ENCODE data around the gene PHACTR1.
"Not testable (repeated sequence)": the region's sequence is repeated elsewhere in the genome, so short reads cannot be mapped to it uniquely, and the experiment has no call there.

Gene PHACTR1

DNA sequence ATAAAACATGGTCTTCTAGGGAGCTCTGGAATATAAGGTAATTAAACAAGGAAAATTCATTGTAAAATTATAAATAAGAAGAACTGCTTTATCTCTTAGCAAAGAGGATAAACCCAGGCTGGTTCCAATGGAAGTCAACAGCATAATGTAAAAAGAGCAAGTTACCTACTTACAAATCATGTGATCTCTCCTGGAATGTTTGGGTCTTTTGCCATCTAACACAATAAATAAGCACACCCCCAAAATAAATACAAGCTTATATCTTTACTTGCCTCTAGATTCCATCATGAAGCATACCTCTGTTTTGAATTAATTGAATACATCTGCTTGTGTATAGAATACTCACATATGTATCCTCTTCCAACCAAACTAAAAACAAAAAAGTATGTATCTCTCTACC is 2.5 kb upstream of the PHACTR1 start:
- Histone ChIP-seq H3K27me3 (ENCODE audit: control insufficient read depth in 5 of 5, insufficient read depth in 4 of 5, low read length in 5 of 5) (peaks cover 1 to 11% (median 6%) of the 10 kb centered on the region in 5 donors), H3K4me1 (ENCODE audit: control insufficient read depth in 5 of 5, insufficient read depth in 5 of 5, low read length in 5 of 5) (no peaks in the 10 kb centered on the region), H3K9me3 (ENCODE audit: control insufficient read depth in 5 of 5, low read length in 5 of 5) (no peaks in the 10 kb centered on the region), H3K27ac (ENCODE audit: low read depth, low read length) (no peak overlapping the region), H3K36me3 (ENCODE audit: control insufficient read depth in 5 of 5, insufficient read depth in 5 of 5, low read length in 5 of 5) (no peaks in the 10 kb centered on the region), H3K9ac (ENCODE audit: low read length in 5 of 5) (no peak overlapping the region), H3K4me3 (ENCODE audit: low read depth in 1 of 5, low read length in 5 of 5) (no peak overlapping the region)

DNA sequence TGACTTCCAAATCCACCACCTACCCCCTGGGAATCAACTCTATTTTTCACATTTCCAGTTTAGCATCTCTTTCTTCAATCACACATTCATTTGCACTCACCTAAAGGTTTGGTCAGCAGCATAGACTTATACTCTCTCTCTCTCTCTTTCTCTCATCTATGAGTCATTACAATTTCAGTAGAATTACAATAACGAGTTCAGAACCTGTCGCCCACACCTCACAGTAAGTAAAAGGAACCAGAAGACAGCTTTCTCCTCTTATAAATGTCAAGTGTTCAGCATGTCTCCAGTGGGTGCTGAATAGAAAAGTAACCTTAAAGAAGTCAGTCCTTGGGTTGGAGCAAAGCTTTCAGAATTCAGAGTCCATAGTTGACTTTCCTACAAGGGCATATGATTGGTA is 1.1 kb upstream of the PHACTR1 start:
- Histone ChIP-seq H3K9ac (ENCODE audit: low read length in 5 of 5) (no peak overlapping the region), H3K9me3 (ENCODE audit: control insufficient read depth in 5 of 5, low read length in 5 of 5) (peaks cover 0 to 2% (median 0%) of the 10 kb centered on the region in 5 donors), H3K4me1 (ENCODE audit: control insufficient read depth in 5 of 5, insufficient read depth in 5 of 5, low read length in 5 of 5) (no peaks in the 10 kb centered on the region), H3K36me3 (ENCODE audit: control insufficient read depth in 5 of 5, insufficient read depth in 5 of 5, low read length in 5 of 5) (no peaks in the 10 kb centered on the region), H3K27ac (ENCODE audit: low read depth, low read length) (no peak overlapping the region), H3K27me3 (ENCODE audit: control insufficient read depth in 5 of 5, insufficient read depth in 4 of 5, low read length in 5 of 5) (peaks cover 3 to 18% (median 11%) of the 10 kb centered on the region in 5 donors), H3K4me3 (ENCODE audit: low read depth in 1 of 5, low read length in 5 of 5) (no peak overlapping the region)

DNA sequence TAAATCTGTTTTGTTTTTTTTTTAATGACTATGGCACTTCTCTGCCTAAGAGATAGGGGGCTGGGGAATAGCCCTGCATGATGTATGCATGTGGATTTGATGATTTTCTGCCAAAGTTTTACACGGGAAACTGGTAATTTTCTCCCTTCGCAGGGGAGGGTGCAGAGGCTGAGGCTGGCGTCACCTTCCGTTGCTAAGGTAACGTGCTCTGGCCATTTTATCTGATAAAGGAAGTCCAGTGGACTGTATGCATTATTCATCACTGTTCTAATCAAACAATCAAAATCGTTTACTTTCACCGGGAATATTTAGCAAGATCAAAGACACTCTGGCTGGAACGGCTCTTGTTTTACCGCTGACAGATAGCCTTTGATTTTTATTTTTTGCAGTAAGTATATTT is 789 bp downstream of the PHACTR1 start:
- H3K9me3 ChIP-seq (ENCODE audit: control insufficient read depth in 5 of 5, low read length in 5 of 5): peaks cover 0 to 2% (median 0%) of the 10 kb centered on the region in 5 donors
- peaks cover 3 to 18% (median 13%) of the 10 kb centered on the region in 5 donors for H3K27me3 ChIP-seq (ENCODE audit: control insufficient read depth in 5 of 5, insufficient read depth in 4 of 5, low read length in 5 of 5)
- H3K4me1 ChIP-seq (ENCODE audit: control insufficient read depth in 5 of 5, insufficient read depth in 5 of 5, low read length in 5 of 5): no peaks in the 10 kb centered on the region
- no peaks in the 10 kb centered on the region for H3K36me3 ChIP-seq (ENCODE audit: control insufficient read depth in 5 of 5, insufficient read depth in 5 of 5, low read length in 5 of 5)
- H3K9ac ChIP-seq (ENCODE audit: low read length in 5 of 5): no peak overlapping the region
- H3K4me3 ChIP-seq (ENCODE audit: low read depth in 1 of 5, low read length in 5 of 5): no peak overlapping the region
- H3K27ac ChIP-seq (ENCODE audit: low read depth, low read length): no peak overlapping the region

DNA sequence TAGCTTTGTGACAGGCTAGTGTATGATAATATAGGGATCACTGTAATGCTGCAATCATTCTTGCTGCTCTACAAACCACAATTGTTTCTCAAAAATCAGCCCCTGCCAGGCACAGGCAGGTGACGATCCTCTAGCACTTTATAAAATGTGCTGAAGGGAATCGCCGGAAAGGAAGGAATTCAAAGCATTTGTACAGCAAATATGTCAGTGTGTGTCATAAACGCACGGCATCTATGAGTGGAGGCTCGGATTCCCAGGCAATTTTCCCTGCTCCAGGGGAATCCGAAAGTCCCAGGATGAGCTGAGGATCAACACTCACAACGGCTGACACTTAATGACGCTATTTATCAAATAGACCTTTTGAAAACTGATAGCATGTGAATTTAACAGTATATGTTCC is 1.4 kb downstream of the PHACTR1 start:
- Histone ChIP-seq H3K9ac (ENCODE audit: low read length in 5 of 5) (no peak overlapping the region), H3K27me3 (ENCODE audit: control insufficient read depth in 5 of 5, insufficient read depth in 4 of 5, low read length in 5 of 5) (peaks cover 3 to 18% (median 13%) of the 10 kb centered on the region in 5 donors), H3K4me3 (ENCODE audit: low read depth in 1 of 5, low read length in 5 of 5) (no peak overlapping the region), H3K9me3 (ENCODE audit: control insufficient read depth in 5 of 5, low read length in 5 of 5) (peaks cover 0 to 2% (median 0%) of the 10 kb centered on the region in 5 donors), H3K4me1 (ENCODE audit: control insufficient read depth in 5 of 5, insufficient read depth in 5 of 5, low read length in 5 of 5) (no peaks in the 10 kb centered on the region), H3K27ac (ENCODE audit: low read depth, low read length) (no peak overlapping the region), H3K36me3 (ENCODE audit: control insufficient read depth in 5 of 5, insufficient read depth in 5 of 5, low read length in 5 of 5) (no peaks in the 10 kb centered on the region)

DNA sequence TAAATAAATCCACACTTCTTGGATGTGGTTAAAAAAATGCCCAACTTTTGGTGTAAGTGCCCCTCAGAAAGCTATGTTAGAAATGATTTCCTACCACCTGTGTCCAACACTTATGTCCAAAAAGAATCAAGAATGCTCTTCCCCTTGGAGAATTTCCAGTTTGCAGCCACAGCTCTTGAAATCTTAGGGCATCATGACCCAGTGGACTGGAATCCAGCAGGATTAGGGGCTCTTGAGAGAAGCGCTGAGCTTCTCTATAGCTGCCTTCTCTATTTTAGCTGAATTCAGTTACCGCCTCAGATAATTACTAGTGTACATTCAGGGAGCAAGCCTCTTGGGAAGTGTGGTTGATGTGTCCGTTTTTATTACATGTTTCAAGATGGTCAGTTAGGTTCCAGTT is 2.5 kb downstream of the PHACTR1 start:
- Histone ChIP-seq H3K27me3 (ENCODE audit: control insufficient read depth in 5 of 5, insufficient read depth in 4 of 5, low read length in 5 of 5) (peaks cover 3 to 18% (median 13%) of the 10 kb centered on the region in 5 donors), H3K36me3 (ENCODE audit: control insufficient read depth in 5 of 5, insufficient read depth in 5 of 5, low read length in 5 of 5) (no peaks in the 10 kb centered on the region), H3K4me1 (ENCODE audit: control insufficient read depth in 5 of 5, insufficient read depth in 5 of 5, low read length in 5 of 5) (no peaks in the 10 kb centered on the region), H3K4me3 (ENCODE audit: low read depth in 1 of 5, low read length in 5 of 5) (no peak overlapping the region), H3K9ac (ENCODE audit: low read length in 5 of 5) (no peak overlapping the region), H3K9me3 (ENCODE audit: control insufficient read depth in 5 of 5, low read length in 5 of 5) (peaks cover 0 to 2% (median 0%) of the 10 kb centered on the region in 5 donors), H3K27ac (ENCODE audit: low read depth, low read length) (no peak overlapping the region)

DNA sequence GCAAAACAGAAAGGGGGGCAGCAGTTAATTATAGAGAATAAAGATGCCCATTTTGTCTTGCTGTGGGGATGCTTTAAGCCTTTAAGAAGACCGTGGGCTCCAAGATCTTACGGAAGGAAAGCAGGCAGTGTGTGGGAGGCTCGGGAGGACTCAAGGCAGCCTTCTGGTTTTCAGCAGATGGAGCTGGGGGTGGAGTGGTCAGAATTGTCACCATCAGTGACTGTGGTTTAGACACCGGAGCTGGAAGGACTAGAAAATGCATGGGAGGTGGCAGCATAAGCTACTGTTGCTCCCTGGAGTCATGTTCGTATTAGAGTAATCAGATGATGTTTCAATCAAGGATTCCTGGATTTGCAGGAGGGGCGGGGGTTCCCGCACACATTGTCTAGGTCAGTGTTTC is 3.7 kb downstream of the PHACTR1 start:
- peaks cover 3 to 18% (median 13%) of the 10 kb centered on the region in 5 donors for H3K27me3 ChIP-seq (ENCODE audit: control insufficient read depth in 5 of 5, insufficient read depth in 4 of 5, low read length in 5 of 5)
- peaks cover 0 to 2% (median 0%) of the 10 kb centered on the region in 5 donors for H3K9me3 ChIP-seq (ENCODE audit: control insufficient read depth in 5 of 5, low read length in 5 of 5)

DNA sequence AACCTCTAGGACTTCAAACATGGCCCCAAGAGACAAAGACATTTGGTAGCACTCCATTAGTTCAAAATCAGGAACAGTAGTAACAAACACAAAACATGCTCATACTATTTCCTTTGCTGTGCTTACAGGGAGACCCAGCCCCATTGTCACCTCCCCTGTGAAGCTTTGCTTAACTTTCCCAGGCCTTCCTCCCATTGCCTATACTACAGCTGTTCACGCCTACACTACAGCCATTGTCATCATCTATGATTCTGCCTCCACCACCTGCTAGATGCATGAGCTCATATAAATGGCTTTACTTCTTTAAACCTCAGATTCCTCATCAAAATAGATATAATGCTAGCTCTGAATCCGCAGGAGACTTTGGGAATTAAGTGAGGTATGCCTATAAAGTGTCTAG is 8.7 kb downstream of the PHACTR1 start:
- no peak overlapping the region for H3K27ac ChIP-seq (ENCODE audit: low read depth, low read length)
- no peak overlapping the region for H3K9ac ChIP-seq (ENCODE audit: low read length in 5 of 5)
- no peaks in the 10 kb centered on the region for H3K9me3 ChIP-seq (ENCODE audit: control insufficient read depth in 5 of 5, low read length in 5 of 5)
- no peak overlapping the region for H3K4me3 ChIP-seq (ENCODE audit: low read depth in 1 of 5, low read length in 5 of 5)
- H3K4me1 ChIP-seq (ENCODE audit: control insufficient read depth in 5 of 5, insufficient read depth in 5 of 5, low read length in 5 of 5): no peaks in the 10 kb centered on the region
- no peaks in the 10 kb centered on the region for H3K36me3 ChIP-seq (ENCODE audit: control insufficient read depth in 5 of 5, insufficient read depth in 5 of 5, low read length in 5 of 5)
- H3K27me3 ChIP-seq (ENCODE audit: control insufficient read depth in 5 of 5, insufficient read depth in 4 of 5, low read length in 5 of 5): peaks cover 0 to 5% (median 0%) of the 10 kb centered on the region in 5 donors

More for the DNA sequence above, 3.7 kb downstream of the PHACTR1 start:
- H3K36me3 ChIP-seq (ENCODE audit: control insufficient read depth in 5 of 5, insufficient read depth in 5 of 5, low read length in 5 of 5): no peaks in the 10 kb centered on the region
- H3K9ac ChIP-seq (ENCODE audit: low read length in 5 of 5): no peak overlapping the region
- H3K4me1 ChIP-seq (ENCODE audit: control insufficient read depth in 5 of 5, insufficient read depth in 5 of 5, low read length in 5 of 5): no peaks in the 10 kb centered on the region
- no peak overlapping the region for H3K4me3 ChIP-seq (ENCODE audit: low read depth in 1 of 5, low read length in 5 of 5)
- no peak overlapping the region for H3K27ac ChIP-seq (ENCODE audit: low read depth, low read length)

DNA sequence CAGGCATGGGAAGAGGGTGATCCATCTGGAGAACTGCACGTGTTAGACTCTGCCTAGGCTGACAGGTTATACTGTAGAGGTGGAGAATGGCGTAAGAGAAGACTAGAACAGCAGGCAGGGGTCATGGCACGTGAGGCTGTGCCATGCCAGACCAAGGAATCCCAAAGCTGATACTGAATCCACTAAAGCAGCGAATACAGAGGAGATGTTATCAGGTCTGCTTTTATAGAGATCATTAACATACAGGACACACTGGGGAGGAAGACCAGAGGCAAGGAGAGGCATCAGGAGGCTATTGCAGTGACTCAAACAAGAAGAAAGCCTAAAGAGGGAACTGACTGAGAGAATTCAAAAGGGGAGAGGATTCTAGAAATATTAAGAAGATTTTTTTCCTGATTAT is 12.9 kb downstream of the PHACTR1 start:
- Histone ChIP-seq H3K27ac (ENCODE audit: low read depth, low read length) (no peak overlapping the region), H3K36me3 (ENCODE audit: control insufficient read depth in 5 of 5, insufficient read depth in 5 of 5, low read length in 5 of 5) (no peaks in the 10 kb centered on the region), H3K4me1 (ENCODE audit: control insufficient read depth in 5 of 5, insufficient read depth in 5 of 5, low read length in 5 of 5) (no peaks in the 10 kb centered on the region), H3K9ac (ENCODE audit: low read length in 5 of 5) (no peak overlapping the region), H3K4me3 (ENCODE audit: low read depth in 1 of 5, low read length in 5 of 5) (no peak overlapping the region), H3K27me3 (ENCODE audit: control insufficient read depth in 5 of 5, insufficient read depth in 4 of 5, low read length in 5 of 5) (no peaks in the 10 kb centered on the region), H3K9me3 (ENCODE audit: control insufficient read depth in 5 of 5, low read length in 5 of 5) (no peaks in the 10 kb centered on the region)

DNA sequence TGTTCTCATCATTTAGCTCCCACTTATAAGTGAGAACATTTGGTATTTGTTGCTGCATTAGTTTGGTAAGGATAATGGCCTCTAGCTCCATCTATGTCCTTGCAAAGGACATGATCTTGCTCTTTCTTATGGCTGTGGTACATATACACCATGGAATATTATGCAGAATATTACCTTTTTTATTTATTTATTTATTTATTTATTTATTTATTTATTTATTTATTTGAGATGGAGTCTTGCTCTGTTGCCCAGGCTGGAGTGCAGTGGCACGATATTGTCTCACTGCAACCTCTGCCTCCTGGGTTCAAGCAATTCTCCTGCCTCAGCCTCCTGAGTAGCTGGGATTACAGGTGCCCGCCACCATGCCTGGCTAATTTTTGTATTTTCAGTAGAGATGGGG is 14.2 kb downstream of the PHACTR1 start:
- H3K4me1 ChIP-seq (ENCODE audit: control insufficient read depth in 5 of 5, insufficient read depth in 5 of 5, low read length in 5 of 5); H3K36me3 ChIP-seq (ENCODE audit: control insufficient read depth in 5 of 5, insufficient read depth in 5 of 5, low read length in 5 of 5); H3K27me3 ChIP-seq (ENCODE audit: control insufficient read depth in 5 of 5, insufficient read depth in 4 of 5, low read length in 5 of 5); H3K9me3 ChIP-seq (ENCODE audit: control insufficient read depth in 5 of 5, low read length in 5 of 5); H3K9ac ChIP-seq (ENCODE audit: low read length in 5 of 5); H3K4me3 ChIP-seq (ENCODE audit: low read depth in 1 of 5, low read length in 5 of 5); H3K27ac ChIP-seq (ENCODE audit: low read depth, low read length): not testable (repeated sequence)

DNA sequence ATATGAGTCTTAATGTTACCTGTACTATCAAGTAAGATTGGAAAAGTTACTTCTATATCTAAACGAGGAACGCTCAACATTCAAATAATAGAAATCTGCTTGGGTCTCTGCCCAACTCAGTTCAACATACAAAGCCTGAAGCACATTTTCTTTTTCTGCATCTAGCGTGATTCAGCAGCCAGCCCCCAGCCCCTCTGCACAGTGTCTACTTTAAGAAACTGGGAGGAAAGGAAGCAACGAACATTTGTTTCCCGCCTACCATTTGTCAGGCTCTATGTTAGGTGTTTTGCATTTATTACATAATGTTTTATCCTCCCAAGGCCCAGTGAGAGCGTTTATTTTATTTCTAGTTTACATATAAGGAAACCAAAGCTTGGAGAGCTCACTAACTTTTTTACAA is 17.3 kb downstream of the PHACTR1 start:
- Histone ChIP-seq H3K4me1 (ENCODE audit: control insufficient read depth in 5 of 5, insufficient read depth in 5 of 5, low read length in 5 of 5) (no peaks in the 10 kb centered on the region), H3K27me3 (ENCODE audit: control insufficient read depth in 5 of 5, insufficient read depth in 4 of 5, low read length in 5 of 5) (no peaks in the 10 kb centered on the region), H3K4me3 (ENCODE audit: low read depth in 1 of 5, low read length in 5 of 5) (no peak overlapping the region), H3K27ac (ENCODE audit: low read depth, low read length) (no peak overlapping the region), H3K9ac (ENCODE audit: low read length in 5 of 5) (no peak overlapping the region), H3K9me3 (ENCODE audit: control insufficient read depth in 5 of 5, low read length in 5 of 5) (peaks cover 0 to 5% (median 0%) of the 10 kb centered on the region in 5 donors), H3K36me3 (ENCODE audit: control insufficient read depth in 5 of 5, insufficient read depth in 5 of 5, low read length in 5 of 5) (no peaks in the 10 kb centered on the region)

DNA sequence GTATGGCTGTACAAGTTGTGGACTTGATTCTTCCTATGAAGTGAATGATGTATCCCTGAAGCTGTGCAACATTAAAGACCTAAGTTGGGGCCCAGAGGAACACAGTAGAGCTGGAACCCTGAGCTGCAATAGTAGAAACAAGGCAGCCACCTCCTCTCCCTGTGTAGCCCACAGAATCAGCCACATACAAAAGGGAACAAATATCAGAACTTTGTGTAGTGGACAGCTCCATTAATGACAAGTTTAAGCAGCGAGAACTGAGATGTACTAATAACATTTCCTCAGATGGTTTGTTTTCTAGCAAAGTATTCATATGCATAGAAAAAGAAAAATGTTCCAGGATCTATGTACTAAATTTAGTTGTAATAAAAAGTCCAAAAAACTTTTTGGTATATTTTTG is 19.2 kb downstream of the PHACTR1 start:
- H3K4me3 ChIP-seq (ENCODE audit: low read depth in 1 of 5, low read length in 5 of 5): no peak overlapping the region
- H3K27ac ChIP-seq (ENCODE audit: low read depth, low read length): no peak overlapping the region
- peaks cover 0 to 5% (median 0%) of the 10 kb centered on the region in 5 donors for H3K9me3 ChIP-seq (ENCODE audit: control insufficient read depth in 5 of 5, low read length in 5 of 5)
- H3K4me1 ChIP-seq (ENCODE audit: control insufficient read depth in 5 of 5, insufficient read depth in 5 of 5, low read length in 5 of 5): no peaks in the 10 kb centered on the region
- no peaks in the 10 kb centered on the region for H3K36me3 ChIP-seq (ENCODE audit: control insufficient read depth in 5 of 5, insufficient read depth in 5 of 5, low read length in 5 of 5)
- no peak overlapping the region for H3K9ac ChIP-seq (ENCODE audit: low read length in 5 of 5)
- no peaks in the 10 kb centered on the region for H3K27me3 ChIP-seq (ENCODE audit: control insufficient read depth in 5 of 5, insufficient read depth in 4 of 5, low read length in 5 of 5)
